ENCODE measurements around the gene FBLN2. TPM values are rescaled to one million over a fixed set of nuclear protein-coding genes. Genes with fewer than 3 reads are reported as not detected.

Gene FBLN2
- total RNA-seq, 1 donor from 2014 or later, result 323 TPM

DNA sequence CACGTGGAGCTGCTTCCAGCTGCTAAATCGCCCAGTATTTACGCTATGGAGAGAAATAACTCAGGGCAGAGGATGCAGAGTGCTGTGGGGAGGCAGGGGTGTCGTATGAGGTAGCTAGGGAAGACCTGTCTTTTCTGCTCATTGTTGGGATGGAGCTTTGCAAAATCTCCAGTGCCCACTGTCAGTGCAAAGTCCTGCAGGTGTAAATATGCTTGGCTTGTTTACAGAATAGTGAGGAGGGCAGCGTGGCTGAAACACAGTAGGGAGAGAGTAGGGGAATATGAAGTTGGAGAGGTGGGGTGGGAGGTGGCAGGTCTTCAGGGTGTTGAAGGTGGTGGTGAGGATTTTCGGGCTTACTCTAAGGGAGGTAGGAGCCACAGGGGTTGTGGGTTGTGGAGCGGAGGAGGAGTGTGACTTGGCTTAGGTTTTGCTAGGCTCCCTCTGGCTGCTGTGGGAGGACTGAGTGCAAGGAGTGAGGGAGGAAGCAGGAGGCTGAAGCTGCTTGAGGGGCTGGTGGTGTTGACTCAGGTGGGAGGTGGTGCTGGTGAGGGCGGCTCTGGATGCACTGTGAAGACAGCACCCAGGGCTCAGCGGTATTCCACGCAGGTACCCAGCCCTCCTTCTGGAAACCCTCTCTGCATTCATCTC is 125.7 kb downstream of the FBLN2 start:
- no peak for TF ChIP-seq CTCF (IDR thresholded peaks at IDR 0.05)
- H3K9me3 ChIP-seq, result no peaks in the 10 kb centered on the region
- intact Hi-C loops (cut with DNase I), result no loop called here
- no peak for DNase-seq (ENCODE audit: low spot score in 2 of 2)
- H3K27me3 ChIP-seq, result no peaks in the 10 kb centered on the region
- no peak overlapping the region for H3K4me3 ChIP-seq
- H3K4me1 ChIP-seq, result no peaks in the 10 kb centered on the region
- no peak overlapping the region for H3K27ac ChIP-seq
- no peaks in the 10 kb centered on the region for H3K36me3 ChIP-seq

GRCh38 chr3:13676356-13677017 is 127.6 kb downstream of the FBLN2 start:
- Histone ChIP-seq H3K36me3 (no peaks in the 10 kb centered on the region), H3K27ac (no peak overlapping the region), H3K9me3 (no peaks in the 10 kb centered on the region), H3K4me1 (no peaks in the 10 kb centered on the region), H3K27me3 (no peaks in the 10 kb centered on the region), H3K4me3 (no peak overlapping the region)
- DNase-seq (ENCODE audit: low spot score in 2 of 2), result no peak
- intact Hi-C loops (cut with DNase I), result no loop called here
- TF ChIP-seq CTCF (IDR thresholded peaks at IDR 0.05), result no peak

DNA sequence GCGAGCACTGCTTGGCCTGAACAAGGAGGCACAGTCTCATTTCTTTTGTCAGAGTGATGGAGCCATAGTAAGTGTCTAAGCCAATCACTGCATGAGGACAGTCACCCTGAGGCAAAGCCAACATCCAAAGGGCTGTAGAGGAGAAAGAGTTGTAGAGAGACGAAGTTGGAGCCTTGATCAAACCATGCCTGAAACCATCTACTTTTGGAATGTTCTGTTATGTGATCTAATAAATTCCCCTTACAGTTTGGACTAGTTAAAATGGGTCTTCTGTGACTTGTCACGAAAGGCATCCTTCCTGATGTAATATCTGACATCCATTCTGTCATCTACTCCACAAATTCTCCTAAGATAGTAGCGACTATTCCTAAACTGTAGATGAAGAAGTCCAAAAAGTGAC is 128.3 kb downstream of the FBLN2 start:
- Histone ChIP-seq H3K4me3 (no peak overlapping the region), H3K27ac (no peak overlapping the region), H3K4me1 (no peaks in the 10 kb centered on the region), H3K36me3 (no peaks in the 10 kb centered on the region), H3K27me3 (no peaks in the 10 kb centered on the region), H3K9me3 (no peaks in the 10 kb centered on the region)
- DNase-seq (ENCODE audit: low spot score in 2 of 2), result no peak
- TF ChIP-seq CTCF (IDR thresholded peaks at IDR 0.05), result no peak
- intact Hi-C loops (cut with DNase I), result no loop called here

DNA sequence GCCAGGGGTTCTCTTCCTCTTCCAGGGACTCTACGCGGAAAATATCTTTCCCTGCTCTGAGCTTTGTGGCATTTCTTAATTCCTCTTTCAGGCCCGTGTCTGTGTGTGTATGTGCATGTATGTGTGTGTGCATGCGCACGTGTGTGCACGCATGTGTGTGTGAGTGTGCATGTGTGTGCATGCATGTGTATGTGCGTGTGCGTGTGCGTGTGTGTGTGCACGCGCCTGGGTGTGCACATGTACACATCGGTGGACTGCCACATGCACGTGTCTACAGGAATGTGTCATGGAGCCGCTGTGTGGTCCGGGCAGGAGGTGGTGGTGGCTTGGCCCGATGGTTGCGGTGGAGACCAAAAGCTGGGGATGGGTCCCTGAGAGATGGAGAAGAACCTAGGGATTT is 133.0 kb downstream of the FBLN2 start:
- Histone ChIP-seq H3K27ac (no peak overlapping the region), H3K9me3 (no peaks in the 10 kb centered on the region), H3K36me3 (no peaks in the 10 kb centered on the region), H3K27me3 (no peaks in the 10 kb centered on the region), H3K4me1 (no peaks in the 10 kb centered on the region), H3K4me3 (no peak overlapping the region)
- DNase-seq (ENCODE audit: low spot score in 2 of 2), result no peak
- no peak for TF ChIP-seq CTCF (IDR thresholded peaks at IDR 0.05)
- intact Hi-C loops (cut with DNase I), result no loop called here

- H3K36me3 ChIP-seq, result no peaks in the 10 kb centered on the region
- no peak overlapping the region for H3K4me3 ChIP-seq
- no peak for TF ChIP-seq CTCF (IDR thresholded peaks at IDR 0.05)
- no peak overlapping the region for H3K27ac ChIP-seq
- H3K4me1 ChIP-seq, result no peaks in the 10 kb centered on the region
- H3K9me3 ChIP-seq, result no peaks in the 10 kb centered on the region
- intact Hi-C loops (cut with DNase I), result no loop called here
- DNase-seq (ENCODE audit: low spot score in 2 of 2), result no peak
- H3K27me3 ChIP-seq, result no peaks in the 10 kb centered on the region
Observed at GRCh38 chr3:13682331-13683013, 133.5 kb downstream of the FBLN2 start.
